Heart right ventricle (tissue), 16 donors: ENCODE data around the gene RPL23. TPM values are rescaled to one million over a fixed set of nuclear protein-coding genes. Genes with fewer than 3 reads are reported as not detected.

ENCODE experiments used
- ATAC-seq, 8 donors: fragments of 200-7000 bp; cut with Tn5 transposase; one replicate each; pipeline ENCODE4 v1.9.1; 2020; ENCODE audit warnings: mild to moderate bottlenecking in 8 of 8, moderate library complexity in 8 of 8, moderate number of reproducible peaks in 1 of 8
- DNase-seq, 2 donors: peaks; one replicate each; pipeline ENCODE4 v3.0.0-alpha.2; 2020
- H3K27ac ChIP-seq, 10 donors: fragments of 200-600 bp; sonication (generic) in 2 of 10; one replicate each; pipeline versions ENCODE4 v1.5.0 to v1.8.0; 2020 to 2022; ENCODE audit warnings: mild to moderate bottlenecking in 3 of 10
- H3K27me3 ChIP-seq, 7 donors: fragments of 200-600 bp; one replicate each; pipeline ENCODE4 v1.8.0; 2021 to 2022; ENCODE audit warnings: mild to moderate bottlenecking in 2 of 7
- H3K36me3 ChIP-seq, 9 donors: fragments of 200-600 bp; sonication (generic) in 1 of 9; one replicate each; pipeline versions ENCODE4 v1.5.0 to v1.8.0; 2020 to 2022; ENCODE audit warnings: mild to moderate bottlenecking in 2 of 9
- H3K4me1 ChIP-seq, 9 donors: fragments of 200-600 bp; sonication (generic) in 1 of 9; one replicate each; pipeline versions ENCODE4 v1.5.0 to v1.8.0; 2020 to 2022; ENCODE audit warnings: mild to moderate bottlenecking in 4 of 9
- H3K4me3 ChIP-seq, 10 donors: fragments of 200-600 bp; sonication (generic) in 2 of 10; one replicate each; pipeline versions ENCODE4 v1.5.0 to v1.8.0; 2020 to 2022; ENCODE audit warnings: mild to moderate bottlenecking in 7 of 10, moderate library complexity in 2 of 10
- H3K9me3 ChIP-seq, 11 donors: fragments of 200-600 bp in 10 of 11; sonication (generic) in 2 of 11; one replicate each; pipeline versions ENCODE4 v1.5.0 to v1.8.0; 2013 to 2022; ENCODE audit warnings: mild to moderate bottlenecking in 2 of 11, control low read depth in 1 of 11, moderate library complexity in 1 of 11
- CTCF ChIP-seq, 9 donors: fragments of 200-600 bp; sonication (generic) in 2 of 9; IDR thresholded peaks; one replicate each; pipeline versions ENCODE4 v1.5.0 to v1.8.0; 2021 to 2022; ENCODE audit warnings: antibody characterized with exemption in 9 of 9, mild to moderate bottlenecking in 5 of 9, moderate library complexity in 1 of 9
- WGBS, 2 donors: extraction: QIAGEN DNeasy Blood & Tissue Kit; methylation state at CpG; one replicate each; pipeline ENCODE4 v1.1.7; 2013; ENCODE audit warnings: inconsistent platforms in 1 of 2; 5-methylcytosine and 5-hydroxymethylcytosine counted together
- intact Hi-C, 10 donors: fragments of 100-400 bp; cut with DNase I; formaldehyde crosslinking; loops; one replicate each; pipeline versions ENCODE4 v1.11.1 to v1.14.2; 2022
- polyA plus RNA-seq, 2 donors: library from polyadenylated mRNA; stranded (reverse); fragments of 200-250 nt; gene quantifications; one replicate each; pipeline ENCODE4 v1.2.3, GENCODE V29; 2013
- total RNA-seq, 10 donors: library from RNA; stranded (reverse); fragmentation: NEBNext Ultra II Directional in 3 of 10; extraction: Animal tissue kit (Norgen Biotek cat#: 25700) in 3 of 10; gene quantifications; one replicate each; pipeline versions ENCODE4 v1.2.1 to v1.2.4, GENCODE V29; 2021 to 2023
- donor health status: Arrhythmogenic right ventricular cardiomyopathy.
- donor health status: ischemic (EF 13 %, LVEDD 7.1; RV severe dilation, severe dysfunction).
- donor health status: healthy with polysubstance abuse.
- donor health status: DM: no; HTN: yes; CAD: no.
- donor health status: DM: no; HTN: no; CAD: no.
- donor health status: ischemic (EF 25% LVEDD 6.9; RV normal size, moderate dysfunction).
- donor health status: ischemic (EF 25% LVEDD 5.7; RV mildly dilated, moderate dysfunction).
- donor health status: healthy.
- donor health status: DM: yes; HTN: yes; CAD: no.
- donor health status: Ischemic cardiomyopathy.
- donor health status: ischemic (EF 35%, LVEDD 5.7; RV mildly dilated, moderate dysfunction).
- donor health status: nonischemic (EF 11% LVEDD 7.7; RV severe dilation, severe dysfunction).
- donor health status: DM: yes; HTN: yes; CAD: no.
- donor health status: PGD.
- donor health status: ischemic (EF 29% LVEDD 5.4; RV normal size, mild dysfunction).
- donor health status: nonischemic (EF 23%, LVEDD 6.1; RV moderate dilation, normal function).

The RPL23 gene
- total and polyA plus RNA-seq, 12 donors = 725 to 2,733 (median 850) TPM

- intact Hi-C loops = no loop called here
- H3K27ac ChIP-seq = no peak overlapping the region
- peaks cover 0 to 68% (median 49%) of the 10 kb centered on the region in 9 donors for H3K36me3 ChIP-seq
- ATAC-seq = no peak
- H3K4me3 ChIP-seq = no peak overlapping the region
- no peak for DNase-seq
- H3K4me1 ChIP-seq = peaks cover 12 to 30% (median 26%) of the 10 kb centered on the region in 9 donors
- no peak for TF ChIP-seq CTCF (IDR thresholded peaks at IDR 0.05)
- 100% methylated on average over 1 of the region's 1 CpG for WGBS, 2 donors
- no peaks in the 10 kb centered on the region for H3K27me3 ChIP-seq
- H3K9me3 ChIP-seq = no peaks in the 10 kb centered on the region
Observed at GRCh38 chr17:38848557-38848891, 5.0 kb downstream of the RPL23 start.

GRCh38 chr17:38844261-38844757 is 9.2 kb downstream of the RPL23 start:
- Histone ChIP-seq H3K4me1 (no peaks in the 10 kb centered on the region), H3K4me3 (no peak overlapping the region), H3K27ac (no peak overlapping the region), H3K9me3 (no peaks in the 10 kb centered on the region), H3K36me3 (peaks cover 0 to 33% (median 18%) of the 10 kb centered on the region in 9 donors), H3K27me3 (no peaks in the 10 kb centered on the region)
- no peak for DNase-seq
- WGBS, 2 donors = 77 to 80% methylated on average over 13 of the region's 13 CpGs
- TF ChIP-seq CTCF (IDR thresholded peaks at IDR 0.05) = no peak
- intact Hi-C loops = no loop called here
- ATAC-seq = no peak

GRCh38 chr17:38825762-38826247 is 27.7 kb downstream of the RPL23 start:
- H3K4me3 ChIP-seq = peak overlapping the region; percentile 73 to 94 (median 85)
- H3K27me3 ChIP-seq = no peaks in the 10 kb centered on the region
- ATAC-seq = no peak
- intact Hi-C loops = loop anchor here in 5 of 10 donors (1.0 to 2.0 kb wide), 3 partner anchors 25 to 27 kb away; partner anchors contain the start of gene RPL23 (in 5 of the 5)
- no peak for TF ChIP-seq CTCF (IDR thresholded peaks at IDR 0.05)
- H3K36me3 ChIP-seq = peaks cover 0 to 23% (median 4%) of the 10 kb centered on the region in 9 donors
- peak overlapping the region; percentile 96 to 99 (median 99) for H3K27ac ChIP-seq
- peaks cover 4 to 26% (median 21%) of the 10 kb centered on the region in 9 donors for H3K4me1 ChIP-seq
- WGBS, 2 donors = 90 to 94% methylated on average over 17 of the region's 17 CpGs
- no peaks in the 10 kb centered on the region for H3K9me3 ChIP-seq
- DNase-seq = no peak

- 1% methylated on average over 55 of the region's 55 CpGs for WGBS, 2 donors
- no peaks in the 10 kb centered on the region for H3K27me3 ChIP-seq
- peak within 1 kb of the TSS; percentile 73 to 94 (median 85) for H3K4me3 ChIP-seq
- intact Hi-C loops = loop anchor here in 5 of 10 donors (1.0 to 2.0 kb wide), 3 partner anchors 24 to 28 kb away; partner anchors contain the start of gene RPL23 (in 5 of the 5)
- H3K36me3 ChIP-seq = peaks cover 0 to 29% (median 11%) of the 10 kb centered on the region in 9 donors
- DNase-seq (peak; percentile 93 to 95), ATAC-seq (peak; percentile 93 to 97 (median 95))
- TF ChIP-seq CTCF (IDR thresholded peaks at IDR 0.05) = no peak
- peak within 1 kb of the TSS; percentile 96 to 99 (median 99) for H3K27ac ChIP-seq
- peaks cover 4 to 26% (median 21%) of the 10 kb centered on the region in 9 donors for H3K4me1 ChIP-seq
- H3K9me3 ChIP-seq = no peaks in the 10 kb centered on the region
Observed at GRCh38 chr17:38824899-38825761, 28.4 kb downstream of the RPL23 start, which contains the start of gene CWC25. TSS of gene CWC25 (minus strand) at chr17:38825321. CDS start at chr17:38825183, 138 bp downstream.
